PC-9 (cell line): ENCODE data around the gene ADCY2. TPM values are rescaled to one million over a fixed set of nuclear protein-coding genes. Genes with fewer than 3 reads are reported as not detected.

Experiments used
- BruUV-seq: library from RNA; stranded (reverse); fragments of 400-500 nt; replicated peaks from 2 replicates; lab custom pipeline; 2021; lab: Mats Ljungman, UMichigan
- CTCF ChIA-PET: fragments of 300-600 bp; sonication (Branson Sonifier 250); formaldehyde crosslinking; loops from one replicate; lab custom pipeline; 2022; ENCODE audit warnings: antibody characterized with exemption; lab: Charles Lee
- POLR2A ChIA-PET: fragments of 300-600 bp; sonication (Branson Sonifier 250); formaldehyde crosslinking; loops from one replicate; lab custom pipeline; 2022; ENCODE audit warnings: antibody characterized with exemption; ENCODE audit not compliant: unreplicated experiment; lab: Charles Lee
- DNase-seq, 2 experiments: peaks; one replicate each; pipeline versions ENCODE4 v3.0.0 to v3.0.0-alpha.2; 2015 to 2022; ENCODE audit warnings: mixed read lengths in 1 of 2
- H2AFZ ChIP-seq: fragments of 200-600 bp; sonication (generic); 2 replicates; pipeline ENCODE4 v1.8.1; 2017; ENCODE audit warnings: antibody characterized with exemption
- H3F3A ChIP-seq: fragments of 200-600 bp; sonication (generic); 2 replicates; pipeline ENCODE4 v1.8.1; 2017; ENCODE audit warnings: antibody characterized with exemption, mild to moderate bottlenecking, low read depth; ENCODE audit not compliant: insufficient read depth
- H3K27ac ChIP-seq: fragments of 200-600 bp; sonication (generic); 2 replicates; pipeline ENCODE4 v1.6.1; 2016; ENCODE audit warnings: mixed run types
- H3K27me3 ChIP-seq: fragments of 200-600 bp; sonication (generic); 2 replicates; pipeline ENCODE4 v1.6.1; 2016; ENCODE audit warnings: low read depth, mixed run types; ENCODE audit not compliant: insufficient read depth
- H3K36me3 ChIP-seq: fragments of 200-600 bp; sonication (generic); 2 replicates; pipeline ENCODE4 v1.6.1; 2016; ENCODE audit warnings: low read depth, mixed run types
- H3K4me1 ChIP-seq: fragments of 200-600 bp; sonication (generic); replicated peaks from 2 replicates; pipeline ENCODE4 v1.6.1; 2016; ENCODE audit warnings: mixed run types; ENCODE audit not compliant: insufficient read depth
- H3K4me2 ChIP-seq: fragments of 200-600 bp; sonication (generic); 2 replicates; pipeline ENCODE4 v1.6.1; 2017; ENCODE audit warnings: mixed run types
- H3K4me3 ChIP-seq: fragments of 200-600 bp; sonication (generic); 2 replicates; pipeline ENCODE4 v1.6.1; 2016; ENCODE audit warnings: mixed run types
- H3K79me2 ChIP-seq: fragments of 200-600 bp; sonication (generic); 2 replicates; pipeline ENCODE4 v1.6.1; 2017; ENCODE audit warnings: low read depth, mixed run types
- H3K9me2 ChIP-seq: fragments of 200-600 bp; sonication (generic); 2 replicates; pipeline ENCODE4 v1.8.1; 2017; ENCODE audit warnings: mild to moderate bottlenecking; ENCODE audit not compliant: insufficient read depth
- H3K9me3 ChIP-seq: fragments of 200-600 bp; sonication (generic); 2 replicates; pipeline ENCODE4 v1.8.1; 2016; ENCODE audit warnings: low read depth; ENCODE audit not compliant: insufficient read depth
- H4K20me1 ChIP-seq: fragments of 200-600 bp; sonication (generic); 2 replicates; pipeline ENCODE4 v1.8.1; 2017; ENCODE audit not compliant: insufficient read depth
- EZH2 ChIP-seq: fragments of 200-600 bp; sonication (generic); IDR thresholded peaks from 2 replicates; pipeline ENCODE4 v1.8.0; 2017; ENCODE audit warnings: antibody characterized with exemption, low read depth
- intact Hi-C: fragments of 100-400 bp; cut with micrococcal nuclease; formaldehyde crosslinking; loops from one replicate; pipeline ENCODE4 v1.10.0; 2022; ENCODE audit not compliant: unreplicated experiment
- total RNA-seq: library from RNA; stranded (reverse); gene quantifications from 2 replicates; pipeline ENCODE4 v1.2.3, GENCODE V29; 2021
- TF ChIP-seq, protein P1 (sequence below): fragments of 200-600 bp; sonication (generic); conservative IDR thresholded peaks from 2 replicates; pipeline ENCODE4 v1.6.1; 2017; ENCODE audit warnings: mixed run types, antibody characterized with exemption, mild to moderate bottlenecking, moderate library complexity

ADCY2 gene
- total RNA-seq, 1 experiment from 2014 or later, result not detected

DNA sequence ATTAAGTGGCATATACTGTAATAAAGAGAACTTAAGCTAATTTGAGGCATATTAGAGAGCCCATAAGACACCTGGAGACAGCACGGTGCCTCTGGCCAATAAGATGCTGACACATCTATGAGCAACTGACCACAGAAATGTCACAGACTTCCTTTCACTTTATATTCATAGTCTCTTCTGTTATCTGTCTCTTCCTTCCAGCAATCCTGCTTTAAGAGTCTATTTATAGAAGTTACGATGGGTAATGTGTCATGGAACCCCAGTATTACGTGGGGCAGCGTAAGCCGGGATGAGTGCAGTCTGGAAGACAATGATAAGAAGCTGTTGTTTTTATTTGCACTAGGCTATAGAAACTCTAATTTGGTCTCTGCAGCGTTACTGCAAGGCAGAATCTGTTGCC, 318.2 kb downstream of the ADCY2 start:
- Histone ChIP-seq H3K9me3 (no peaks in the 10 kb centered on the region), H3K4me1 (no peaks in the 10 kb centered on the region), H2AFZ (no peak overlapping the region), H3K27ac (no peak overlapping the region), H3K36me3 (no peaks in the 10 kb centered on the region), H3K27me3 (peaks cover 33% of the 10 kb centered on the region; the same call in 1 of the 2 replicates), H3K9me2 (no peaks in the 10 kb centered on the region), H4K20me1 (no peaks in the 10 kb centered on the region), H3K79me2 (no peaks in the 10 kb centered on the region), H3F3A (no peaks in the 10 kb centered on the region), H3K4me3 (no peak overlapping the region), H3K4me2 (no peak overlapping the region)
- DNase-seq, result no peak
- ChIA-PET CTCF (no interaction called here), POLR2A (no interaction called here)
- no peak for TF ChIP-seq EZH2
- TF ChIP-seq, protein P1, sequence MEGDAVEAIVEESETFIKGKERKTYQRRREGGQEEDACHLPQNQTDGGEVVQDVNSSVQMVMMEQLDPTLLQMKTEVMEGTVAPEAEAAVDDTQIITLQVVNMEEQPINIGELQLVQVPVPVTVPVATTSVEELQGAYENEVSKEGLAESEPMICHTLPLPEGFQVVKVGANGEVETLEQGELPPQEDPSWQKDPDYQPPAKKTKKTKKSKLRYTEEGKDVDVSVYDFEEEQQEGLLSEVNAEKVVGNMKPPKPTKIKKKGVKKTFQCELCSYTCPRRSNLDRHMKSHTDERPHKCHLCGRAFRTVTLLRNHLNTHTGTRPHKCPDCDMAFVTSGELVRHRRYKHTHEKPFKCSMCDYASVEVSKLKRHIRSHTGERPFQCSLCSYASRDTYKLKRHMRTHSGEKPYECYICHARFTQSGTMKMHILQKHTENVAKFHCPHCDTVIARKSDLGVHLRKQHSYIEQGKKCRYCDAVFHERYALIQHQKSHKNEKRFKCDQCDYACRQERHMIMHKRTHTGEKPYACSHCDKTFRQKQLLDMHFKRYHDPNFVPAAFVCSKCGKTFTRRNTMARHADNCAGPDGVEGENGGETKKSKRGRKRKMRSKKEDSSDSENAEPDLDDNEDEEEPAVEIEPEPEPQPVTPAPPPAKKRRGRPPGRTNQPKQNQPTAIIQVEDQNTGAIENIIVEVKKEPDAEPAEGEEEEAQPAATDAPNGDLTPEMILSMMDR, result no peak
- no TSS peak for BruUV-seq
- intact Hi-C loops, result no loop called here

DNA sequence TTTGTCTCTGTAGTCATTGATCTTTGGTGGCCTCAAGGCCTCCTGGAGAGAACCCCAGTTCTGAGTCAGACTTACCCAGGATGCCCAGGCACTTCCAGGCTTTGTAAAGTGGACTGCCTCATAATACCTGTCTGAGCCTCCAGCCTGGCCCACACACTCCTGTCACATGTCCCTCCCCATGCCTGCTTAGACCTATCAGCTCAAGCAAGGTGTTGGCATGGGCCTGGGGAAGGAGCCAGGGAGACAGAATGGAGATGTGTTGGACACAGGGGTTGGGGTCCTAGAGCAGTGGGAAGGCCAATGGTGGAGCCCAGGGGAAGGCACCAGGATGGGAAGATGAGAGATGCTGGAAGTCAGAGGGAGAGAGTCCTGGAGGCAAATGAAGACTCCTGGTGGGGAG, 318.8 kb downstream of the ADCY2 start:
- Histone ChIP-seq H3K4me3 (no peak overlapping the region), H2AFZ (no peak overlapping the region), H3K4me1 (no peaks in the 10 kb centered on the region), H3K27ac (no peak overlapping the region), H4K20me1 (no peaks in the 10 kb centered on the region), H3K9me2 (no peaks in the 10 kb centered on the region), H3K79me2 (no peaks in the 10 kb centered on the region), H3K4me2 (no peak overlapping the region), H3F3A (no peaks in the 10 kb centered on the region), H3K9me3 (no peaks in the 10 kb centered on the region), H3K36me3 (no peaks in the 10 kb centered on the region), H3K27me3 (peaks cover 30% of the 10 kb centered on the region; the same call in 1 of the 2 replicates)
- intact Hi-C loops, result no loop called here
- POLR2A ChIA-PET, result no interaction called here
- no TSS peak for BruUV-seq
- no peak for TF ChIP-seq EZH2
- TF ChIP-seq, protein P1, result no peak
- no peak for DNase-seq
- CTCF ChIA-PET, result interaction anchor here (0.6 kb wide), 1 partner anchor 652 kb away, joined by 7 read pairs; no protein-coding TSS in a partner anchor

GRCh38 chr5:7717691-7718090, 321.8 kb downstream of the ADCY2 start:
- Histone ChIP-seq H3K4me3 (no peak overlapping the region), H3K27ac (no peak overlapping the region), H3K4me2 (no peak overlapping the region), H4K20me1 (no peaks in the 10 kb centered on the region; the same call in 1 of the 2 replicates), H3F3A (no peaks in the 10 kb centered on the region), H2AFZ (no peak overlapping the region), H3K36me3 (no peaks in the 10 kb centered on the region), H3K4me1 (no peaks in the 10 kb centered on the region), H3K79me2 (no peaks in the 10 kb centered on the region), H3K9me3 (no peaks in the 10 kb centered on the region), H3K27me3 (peaks cover 13% of the 10 kb centered on the region; the same call in 1 of the 2 replicates), H3K9me2 (no peaks in the 10 kb centered on the region)
- TF ChIP-seq, protein P1, result no peak
- no peak for TF ChIP-seq EZH2
- POLR2A ChIA-PET, result no interaction called here
- DNase-seq, result no peak
- intact Hi-C loops, result no loop called here
- BruUV-seq, result no TSS peak
- CTCF ChIA-PET, result interaction anchor here (0.6 kb wide), 1 partner anchor 137 kb away, joined by 8 read pairs; no protein-coding TSS in a partner anchor
